HG03354 (cell line): Measurements from ENCODE around the gene RAD51.

Source experiments
- ATAC-seq: cut with Tn5 transposase; IDR thresholded peaks from one replicate; pipeline ENCODE4 v1.9.1; 2021; ENCODE audit warnings: mild to moderate bottlenecking; ENCODE audit not compliant: unreplicated experiment, poor library complexity, severe bottlenecking

RAD51 gene

DNA sequence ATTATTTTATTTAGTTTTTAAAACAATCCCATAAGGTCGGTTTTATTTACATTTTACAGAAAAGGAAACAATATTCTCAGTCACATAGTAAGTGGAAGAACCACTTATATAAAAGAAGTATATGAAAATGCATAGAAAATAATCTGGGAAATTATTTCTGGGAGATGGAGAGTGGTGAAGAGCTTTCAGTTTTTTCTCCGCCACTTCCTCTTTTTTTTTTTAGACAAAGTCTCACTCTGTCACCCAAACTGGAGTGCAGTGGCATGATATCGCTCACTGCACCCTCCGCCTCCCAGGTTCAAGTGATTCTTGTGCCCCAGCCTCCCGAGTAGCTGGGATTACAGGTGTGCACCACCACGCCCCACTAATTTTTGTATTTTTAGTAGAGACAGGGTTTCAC, 21.2 kb downstream of the RAD51 start:
- ATAC-seq = no peak

GRCh38 chr15:40721701-40722100, 26.7 kb downstream of the RAD51 start:
- no peak for ATAC-seq

DNA sequence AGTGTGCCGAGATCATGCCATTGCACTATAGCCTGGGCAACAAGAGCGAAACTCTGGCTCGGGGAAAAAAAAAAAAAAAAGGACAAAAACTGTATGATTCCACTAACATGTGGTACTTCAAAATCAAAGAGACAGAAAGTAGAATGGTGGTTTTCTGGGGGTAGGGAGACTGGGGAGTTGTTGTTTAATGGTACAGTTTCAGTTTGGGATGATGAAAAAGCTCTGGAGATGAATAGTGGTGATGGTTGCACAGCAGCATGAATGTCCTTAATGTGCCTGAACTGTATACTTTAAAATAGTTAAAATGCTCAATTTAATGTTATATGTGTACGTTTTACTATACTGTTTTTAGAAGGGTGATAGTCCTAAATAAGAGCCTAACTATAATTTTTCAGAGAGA, 27.4 kb downstream of the RAD51 start:
- ATAC-seq = no peak

DNA sequence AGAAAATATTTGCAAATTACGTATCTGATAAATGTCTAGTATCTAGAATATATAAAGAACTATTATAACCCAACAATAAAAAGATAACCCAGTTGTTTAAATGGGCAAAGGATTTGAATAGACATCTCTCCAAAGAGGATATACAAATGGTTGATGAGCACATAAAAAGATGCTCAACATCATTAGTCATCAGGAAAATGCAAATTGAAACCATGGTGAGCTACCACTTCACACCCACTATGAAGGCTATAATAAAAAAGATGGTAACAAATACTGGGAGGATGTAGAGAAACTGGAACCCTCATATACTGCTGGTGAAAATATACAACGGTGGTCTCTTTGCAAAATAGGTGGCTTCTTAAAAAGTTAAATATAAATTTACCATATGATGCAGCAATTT, 28.0 kb downstream of the RAD51 start:
- no peak for ATAC-seq

DNA sequence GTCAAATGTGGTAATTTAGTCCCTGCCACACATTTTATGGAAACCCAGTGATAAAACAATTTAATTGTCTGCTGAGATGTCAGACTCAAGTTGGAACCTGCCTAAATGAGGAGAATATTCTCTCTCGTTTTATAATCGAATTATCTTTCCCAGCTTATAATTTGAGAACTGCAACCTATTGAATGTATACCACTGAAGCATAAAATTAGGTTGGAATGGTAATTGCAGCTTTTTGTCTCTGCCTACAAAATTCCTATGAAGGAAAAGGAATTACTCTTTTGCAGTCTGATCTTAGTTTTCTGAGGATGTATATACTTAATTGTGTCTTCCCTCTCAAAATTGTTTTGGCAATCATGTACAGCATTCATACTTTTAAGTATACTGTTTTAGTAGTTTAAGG, 28.9 kb downstream of the RAD51 start:
- no peak for ATAC-seq

- no peak for ATAC-seq
Observed at GRCh38 chr15:40731034-40731433, 36.1 kb downstream of the RAD51 start.

- ATAC-seq = no peak
Observed at GRCh38 chr15:40736575-40736974, 41.6 kb downstream of the RAD51 start.

GRCh38 chr15:40737048-40737447, 42.1 kb downstream of the RAD51 start:
- ATAC-seq = no peak

- no peak for ATAC-seq
Observed at GRCh38 chr15:40739047-40739446, 44.1 kb downstream of the RAD51 start.

DNA sequence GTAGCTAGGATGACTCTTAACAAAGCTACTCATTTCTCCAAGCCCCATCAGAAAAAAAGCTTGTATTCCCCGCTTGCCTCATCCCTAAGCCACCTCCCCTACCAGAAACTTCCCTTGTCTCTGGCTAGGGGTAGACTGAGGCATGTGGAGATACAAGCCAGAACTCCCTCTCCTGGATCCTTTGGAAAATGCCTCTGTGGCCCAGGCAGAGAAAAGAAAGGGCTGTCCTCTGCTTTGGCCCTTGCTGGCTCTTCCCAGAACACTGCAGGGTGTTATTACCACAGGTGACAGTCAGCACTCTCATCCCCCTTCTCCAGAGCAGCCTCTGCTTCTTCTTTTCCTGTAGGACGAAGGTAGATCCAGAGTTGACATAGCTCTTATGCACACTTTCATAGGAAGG, 44.9 kb downstream of the RAD51 start:
- no peak for ATAC-seq

DNA sequence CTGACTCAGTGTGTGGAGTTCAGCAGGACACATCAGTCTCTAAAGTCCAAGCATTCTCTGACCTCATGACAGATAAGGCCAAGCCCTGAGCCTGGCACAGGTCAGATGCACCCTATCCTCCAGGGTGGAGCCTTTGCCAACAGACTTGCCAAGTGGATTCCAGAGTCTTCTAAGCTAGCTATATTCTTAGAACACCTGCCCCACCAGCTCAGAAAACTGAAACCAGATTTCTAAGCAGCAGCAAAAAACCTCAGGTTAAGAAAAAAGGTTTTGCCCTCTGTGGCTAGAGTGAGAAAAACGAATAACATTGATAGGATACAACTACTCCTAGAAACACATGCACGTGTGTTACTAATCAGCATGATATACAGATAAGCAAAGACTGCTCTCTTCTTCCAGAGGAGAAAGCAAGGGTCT, 48.5 kb downstream of the RAD51 start:
- no peak for ATAC-seq

- ATAC-seq = no peak
Observed at GRCh38 chr15:40743921-40744814, 49.2 kb downstream of the RAD51 start.

DNA sequence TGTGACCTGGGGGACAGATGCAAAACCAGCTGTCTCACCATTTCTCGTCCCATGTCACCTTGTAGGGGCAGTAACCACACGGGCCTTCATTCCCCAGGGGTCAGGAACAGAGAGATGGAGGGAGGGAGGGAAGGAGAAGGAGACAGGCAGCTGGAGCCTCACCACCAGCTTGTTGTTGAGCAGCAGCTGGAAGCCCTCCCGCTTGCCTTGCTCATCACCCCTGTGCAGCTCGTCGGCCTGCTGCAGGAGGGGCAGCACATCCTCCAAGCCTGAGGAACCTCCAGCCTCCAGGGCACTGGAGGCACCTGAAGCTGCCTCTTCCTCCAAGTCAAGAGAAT, 49.8 kb downstream of the RAD51 start:
- ATAC-seq = no peak

DNA sequence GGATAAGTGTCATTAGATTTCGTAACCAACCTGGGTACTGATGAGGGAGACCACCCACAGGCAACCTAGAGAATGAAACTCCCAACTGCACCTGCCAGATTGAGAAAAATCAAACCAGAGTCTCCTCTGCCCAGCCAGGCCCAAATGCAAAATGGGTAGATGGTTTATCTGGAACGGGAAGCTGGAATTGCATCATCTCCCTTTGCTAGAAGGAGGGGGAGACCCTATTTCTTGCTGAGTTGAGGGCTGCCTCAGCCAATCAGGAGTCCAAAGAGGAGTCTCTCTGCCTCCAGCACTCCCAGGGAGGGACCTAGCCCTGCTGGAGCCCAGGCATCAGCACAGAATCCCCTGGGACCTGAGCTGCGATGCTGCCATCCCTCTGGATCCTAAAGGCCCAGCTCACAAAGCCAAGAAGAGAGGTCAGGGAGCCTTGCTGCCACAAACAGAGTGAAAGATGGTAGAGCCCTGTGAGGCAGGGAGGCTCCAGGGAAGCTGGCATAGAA, 52.0 kb downstream of the RAD51 start:
- no peak for ATAC-seq

GRCh38 chr15:40747685-40748631, 53.0 kb downstream of the RAD51 start:
- no peak for ATAC-seq

GRCh38 chr15:40749151-40749630, 54.2 kb downstream of the RAD51 start:
- ATAC-seq = no peak

GRCh38 chr15:40750885-40751284, 55.9 kb downstream of the RAD51 start:
- no peak for ATAC-seq

DNA sequence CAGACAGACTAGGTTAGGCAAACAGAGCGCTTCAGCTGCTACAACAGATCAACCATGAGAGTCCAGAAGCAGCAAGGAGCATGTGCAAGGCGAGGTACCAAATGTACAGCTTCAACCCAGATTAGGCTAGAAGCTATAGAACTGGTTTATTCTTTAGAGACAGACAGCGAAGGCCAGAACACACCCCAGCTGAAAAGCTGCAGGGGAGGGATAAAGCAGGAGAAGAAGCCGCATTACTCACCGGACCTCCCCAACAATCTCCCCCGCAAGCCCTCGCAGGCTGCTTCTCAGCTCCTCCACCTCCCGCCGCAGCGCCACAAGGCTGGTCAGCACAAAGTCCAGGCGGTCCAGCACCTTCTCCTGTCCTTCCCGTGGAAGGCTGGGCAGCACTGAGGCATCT, 56.8 kb downstream of the RAD51 start:
- no peak for ATAC-seq

DNA sequence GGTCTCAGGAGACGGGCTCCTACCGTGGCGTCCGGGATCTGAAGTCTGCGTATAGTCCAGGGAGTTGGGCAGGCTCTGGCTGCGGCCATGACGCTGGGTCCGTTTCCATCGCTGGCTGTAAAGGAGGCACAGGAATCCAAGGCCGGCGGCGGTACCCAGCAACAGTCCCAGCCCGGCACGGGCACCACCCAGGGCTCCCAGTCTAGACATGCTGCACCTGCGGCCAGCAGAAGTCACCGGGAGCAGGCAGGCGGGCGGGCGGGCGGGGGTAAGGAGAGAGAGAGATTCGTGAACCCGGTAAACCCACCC, 59.6 kb downstream of the RAD51 start:
- no peak for ATAC-seq

DNA sequence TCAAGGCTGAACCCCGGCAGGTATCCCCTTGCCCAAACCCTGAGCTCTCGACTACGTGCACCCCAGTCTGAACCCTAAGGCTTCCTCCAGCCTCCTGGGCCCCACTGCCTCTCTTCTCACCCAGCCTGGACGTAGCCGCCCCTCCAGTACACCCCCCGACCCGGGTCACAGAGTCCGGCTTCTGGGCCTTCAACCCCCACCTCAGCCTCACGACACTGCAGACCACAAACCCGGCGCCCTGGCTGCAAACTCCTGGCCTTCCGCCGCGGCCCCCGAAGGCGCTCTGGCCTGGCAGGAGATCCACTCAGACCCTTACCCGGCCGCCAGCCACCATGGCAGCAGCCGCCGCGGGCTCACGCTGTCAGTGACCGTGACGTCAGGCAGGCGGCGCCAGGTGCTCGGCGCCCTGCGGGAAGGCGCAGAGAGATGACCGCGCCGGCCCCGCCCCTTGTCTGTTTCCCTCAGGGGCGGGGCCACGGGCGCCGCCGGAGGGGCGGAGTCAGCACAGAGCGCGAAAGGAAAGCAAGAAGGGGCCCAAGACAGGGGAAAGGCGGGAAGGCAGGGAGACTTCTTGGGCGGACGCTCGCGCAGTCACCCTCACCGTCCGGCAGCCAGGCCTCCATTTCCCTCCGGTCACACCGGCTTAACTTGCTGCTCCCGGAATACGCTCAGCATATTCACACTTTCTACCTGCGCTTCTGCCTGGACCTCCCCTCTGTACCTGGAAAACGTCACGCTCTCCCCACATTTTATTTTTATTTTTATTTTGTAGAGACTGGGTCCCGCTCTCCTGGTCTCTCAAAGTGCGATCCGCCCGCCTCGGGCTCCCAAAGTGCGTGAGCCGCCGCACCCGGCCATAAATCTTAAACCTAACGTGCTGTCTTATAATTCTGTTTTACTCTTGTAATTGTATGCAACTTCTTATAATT, 60.2 kb downstream of the RAD51 start, which contains the start of gene RMDN3:
Gene RMDN3, minus strand, starts transcription at position 372 of the 929 bp plus-strand sequence. CDS start 471 bp downstream, outside the sequence.
- peak; percentile 79 for ATAC-seq
